Endodermal cell (in vitro differentiated cells): ENCODE data around the gene BCKDHB. TPM values are rescaled to one million over a fixed set of nuclear protein-coding genes. Genes with fewer than 3 reads are reported as not detected.
A peak's percentile ranks its signal among the peaks of the same experiment; 100 is the strongest.

ENCODE experiments used
- DNase-seq: peaks from one replicate; pipeline ENCODE4 v3.0.0-alpha.2; 2017
- H3K27ac ChIP-seq: 2 replicates; pipeline ENCODE4 v1.5.1; 2013; ENCODE audit warnings: mild to moderate bottlenecking, low read depth, low read length, moderate library complexity
- H3K27me3 ChIP-seq: 2 replicates; pipeline ENCODE4 v1.6.1; 2013; ENCODE audit warnings: mild to moderate bottlenecking, low read length, moderate library complexity; ENCODE audit not compliant: insufficient read depth, control insufficient read depth, poor library complexity, severe bottlenecking
- H3K36me3 ChIP-seq: 2 replicates; pipeline ENCODE4 v1.7.0; 2013; ENCODE audit warnings: mild to moderate bottlenecking, low read length, moderate library complexity; ENCODE audit not compliant: control insufficient read depth, insufficient read depth
- H3K4me1 ChIP-seq: one replicate; pipeline ENCODE4 v1.7.0; 2013; ENCODE audit warnings: low read length; ENCODE audit not compliant: control insufficient read depth, insufficient read depth
- H3K4me3 ChIP-seq: 2 replicates; pipeline ENCODE4 v1.5.1; 2013; ENCODE audit warnings: mild to moderate bottlenecking, low read length, moderate library complexity
- H3K9ac ChIP-seq: 2 replicates; pipeline ENCODE4 v1.6.1; 2013; ENCODE audit warnings: mild to moderate bottlenecking, low read length, moderate library complexity; ENCODE audit not compliant: poor library complexity, severe bottlenecking; ENCODE audit errors: extremely low read depth
- H3K9me3 ChIP-seq: 2 replicates; pipeline ENCODE4 v1.6.1; 2013; ENCODE audit warnings: mild to moderate bottlenecking, low read length, moderate library complexity; ENCODE audit not compliant: control insufficient read depth
- H3K27ac Mint-ChIP-seq: 2 replicates; pipeline ENCODE4 v1.8.0; 2020; ENCODE audit warnings: mixed read lengths
- H3K27me3 Mint-ChIP-seq: 2 replicates; pipeline ENCODE4 v1.8.0; 2021; ENCODE audit warnings: mild to moderate bottlenecking, mixed read lengths; ENCODE audit not compliant: insufficient read depth
- H3K36me3 Mint-ChIP-seq: 2 replicates; pipeline ENCODE4 v1.8.0; 2020; ENCODE audit warnings: low read depth, mixed read lengths
- H3K4me1 Mint-ChIP-seq: 2 replicates; pipeline ENCODE4 v1.8.0; 2020; ENCODE audit warnings: mixed read lengths
- H3K4me3 Mint-ChIP-seq: 2 replicates; pipeline ENCODE4 v1.8.0; 2020; ENCODE audit warnings: mild to moderate bottlenecking, moderate library complexity, mixed read lengths
- H3K9me3 Mint-ChIP-seq: 2 replicates; pipeline ENCODE4 v1.8.0; 2020; ENCODE audit warnings: mild to moderate bottlenecking, mixed read lengths
- WGBS, 2 experiments: methylation state at CpG; one replicate each; pipeline versions ENCODE4 v1.1.5 to v1.1.7; 2013; ENCODE audit warnings: missing lambda C conversion rate in 2 of 2, mixed read lengths in 1 of 2; ENCODE audit not compliant: insufficient coverage in 1 of 2, insufficient read length in 1 of 2; 5-methylcytosine and 5-hydroxymethylcytosine counted together
- total RNA-seq, 2 donors: library from RNA; stranded (reverse); fragmentation: NEBNext Ultra II Directional in 1 of 2; extraction: Animal tissue kit (Norgen Biotek cat#: 25700) in 1 of 2; gene quantifications; 2 replicates in 1 of 2; 3 replicates in 1 of 2; pipeline ENCODE4 v1.2.1, GENCODE V29; 2021
- TF ChIP-seq, protein P1 (sequence below): fragments of 200-600 bp; sonication (generic); conservative IDR thresholded peaks from 2 replicates; pipeline ENCODE4 v1.5.0; 2021; ENCODE audit warnings: antibody characterized with exemption, mild to moderate bottlenecking

The BCKDHB gene
- total RNA-seq, 2 donors from 2014 or later = 35.1 to 36.4 TPM

DNA sequence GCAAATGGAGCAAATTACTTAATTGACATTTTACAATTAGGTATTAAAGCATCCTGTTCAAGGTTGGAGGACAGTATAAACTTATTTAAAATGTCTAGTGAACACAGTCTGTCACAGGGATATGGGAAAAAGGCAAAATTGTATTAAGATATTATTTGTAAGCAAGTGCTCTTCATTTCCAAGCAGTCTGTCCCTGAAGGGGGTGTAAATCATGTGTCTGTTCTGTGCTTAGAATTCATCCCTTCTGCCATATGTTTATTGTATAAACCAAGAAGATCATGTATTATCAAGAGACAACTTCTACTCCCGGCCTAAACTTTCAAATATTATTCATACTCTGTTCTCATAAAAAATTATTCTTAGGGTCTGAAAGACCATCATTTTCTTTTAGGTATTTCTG lies 144.8 kb downstream of the BCKDHB start:
- no CpG with 5 or more reads among the region's 1 CpG for WGBS, 2 experiments
- H3K27me3 Mint-ChIP-seq = no peaks in the 10 kb centered on the region

GRCh38 chr6:80254716-80255115 lies 148.2 kb downstream of the BCKDHB start:
- H3K36me3 Mint-ChIP-seq = no peaks in the 10 kb centered on the region

More for the DNA sequence above, 144.8 kb downstream of the BCKDHB start:
- Histone ChIP-seq H3K9ac (no peak overlapping the region), H3K4me1 (peaks cover 3% of the 10 kb centered on the region), H3K27me3 (no peaks in the 10 kb centered on the region), H3K27ac (no peak overlapping the region), H3K9me3 (no peaks in the 10 kb centered on the region), H3K36me3 (no peaks in the 10 kb centered on the region), H3K4me3 (no peak overlapping the region)
- Mint-ChIP-seq H3K9me3 (no peaks in the 10 kb centered on the region), H3K4me1 (peaks cover 11% of the 10 kb centered on the region), H3K36me3 (no peaks in the 10 kb centered on the region), H3K4me3 (no peak overlapping the region), H3K27ac (no peak overlapping the region)
- no peak for DNase-seq
- TF ChIP-seq, protein P1, sequence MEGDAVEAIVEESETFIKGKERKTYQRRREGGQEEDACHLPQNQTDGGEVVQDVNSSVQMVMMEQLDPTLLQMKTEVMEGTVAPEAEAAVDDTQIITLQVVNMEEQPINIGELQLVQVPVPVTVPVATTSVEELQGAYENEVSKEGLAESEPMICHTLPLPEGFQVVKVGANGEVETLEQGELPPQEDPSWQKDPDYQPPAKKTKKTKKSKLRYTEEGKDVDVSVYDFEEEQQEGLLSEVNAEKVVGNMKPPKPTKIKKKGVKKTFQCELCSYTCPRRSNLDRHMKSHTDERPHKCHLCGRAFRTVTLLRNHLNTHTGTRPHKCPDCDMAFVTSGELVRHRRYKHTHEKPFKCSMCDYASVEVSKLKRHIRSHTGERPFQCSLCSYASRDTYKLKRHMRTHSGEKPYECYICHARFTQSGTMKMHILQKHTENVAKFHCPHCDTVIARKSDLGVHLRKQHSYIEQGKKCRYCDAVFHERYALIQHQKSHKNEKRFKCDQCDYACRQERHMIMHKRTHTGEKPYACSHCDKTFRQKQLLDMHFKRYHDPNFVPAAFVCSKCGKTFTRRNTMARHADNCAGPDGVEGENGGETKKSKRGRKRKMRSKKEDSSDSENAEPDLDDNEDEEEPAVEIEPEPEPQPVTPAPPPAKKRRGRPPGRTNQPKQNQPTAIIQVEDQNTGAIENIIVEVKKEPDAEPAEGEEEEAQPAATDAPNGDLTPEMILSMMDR = no peak

GRCh38 chr6:80256691-80257090 lies 150.2 kb downstream of the BCKDHB start:
- no peaks in the 10 kb centered on the region for H3K9me3 Mint-ChIP-seq
- H3K36me3 ChIP-seq = no peaks in the 10 kb centered on the region
- H3K27ac ChIP-seq = no peak overlapping the region
- TF ChIP-seq, protein P1 = no peak
- H3K4me1 ChIP-seq = peaks cover 3% of the 10 kb centered on the region
- DNase-seq = no peak
- H3K27me3 Mint-ChIP-seq = no peaks in the 10 kb centered on the region
- no peaks in the 10 kb centered on the region for H3K36me3 Mint-ChIP-seq
- H3K4me3 ChIP-seq = no peak overlapping the region
- no peak overlapping the region for H3K27ac Mint-ChIP-seq
- H3K9ac ChIP-seq = no peak overlapping the region
- peaks cover 11% of the 10 kb centered on the region for H3K4me1 Mint-ChIP-seq
- H3K27me3 ChIP-seq = no peaks in the 10 kb centered on the region
- H3K9me3 ChIP-seq = no peaks in the 10 kb centered on the region
- no peak overlapping the region for H3K4me3 Mint-ChIP-seq

More at GRCh38 chr6:80254716-80255115, 148.2 kb downstream of the BCKDHB start:
- Histone ChIP-seq H3K4me3 (peak overlapping the region; percentile 10), H3K9ac (no peak overlapping the region), H3K36me3 (no peaks in the 10 kb centered on the region), H3K4me1 (peaks cover 3% of the 10 kb centered on the region), H3K27me3 (no peaks in the 10 kb centered on the region), H3K27ac (no peak overlapping the region), H3K9me3 (no peaks in the 10 kb centered on the region)
- Mint-ChIP-seq H3K27ac (peak overlapping the region; percentile 88), H3K4me1 (peaks cover 11% of the 10 kb centered on the region), H3K9me3 (no peaks in the 10 kb centered on the region), H3K27me3 (no peaks in the 10 kb centered on the region), H3K4me3 (no peak overlapping the region)
- TF ChIP-seq, protein P1 = no peak
- DNase-seq = no peak
